SIG-M5 treated with dmso at 0.1 percent for 504 hours (cell line): ENCODE results near the gene GLB1L.
"Not testable (repeated sequence)": the region's sequence is repeated elsewhere in the genome, so short reads cannot be mapped to it uniquely, and the experiment has no call there.

Experiments
- DNase-seq: peaks from one replicate; lab custom pipeline; 2025; ENCODE audit not compliant: unreplicated experiment; lab: John Stamatoyannopoulos, UW

GLB1L gene

GRCh38 chr2:219245148-219245898 is at the start of gene GLB1L, which contains the start of gene STK16:
Gene GLB1L, minus strand, starts transcription at chr2:219245444. Its CDS starts 1,871 bp downstream, at chr2:219243573.
Gene STK16, plus strand, starts transcription at chr2:219245479. Its CDS starts 521 bp downstream, at chr2:219246000.
- peak; percentile 75 for DNase-seq

GRCh38 chr2:219294356-219295351 is 49.4 kb upstream of the GLB1L start:
- DNase-seq: peak; percentile 69

GRCh38 chr2:219293736-219294231 is 48.5 kb upstream of the GLB1L start:
- DNase-seq: no peak

- DNase-seq: no peak
Observed at GRCh38 chr2:219292616-219293015, 47.4 kb upstream of the GLB1L start.

- DNase-seq: no peak
Observed at GRCh38 chr2:219291910-219292490, 46.8 kb upstream of the GLB1L start.

GRCh38 chr2:219291394-219291793 is 46.1 kb upstream of the GLB1L start:
- no peak for DNase-seq

GRCh38 chr2:219290381-219291171 is 45.3 kb upstream of the GLB1L start:
- no peak for DNase-seq

GRCh38 chr2:219289537-219290361 is 44.5 kb upstream of the GLB1L start:
- no peak for DNase-seq

GRCh38 chr2:219289195-219289536 is 43.9 kb upstream of the GLB1L start:
- DNase-seq: no peak

- DNase-seq: no peak
Observed at GRCh38 chr2:219287580-219288265, 42.5 kb upstream of the GLB1L start.

GRCh38 chr2:219287116-219287440 is 41.8 kb upstream of the GLB1L start:
- not testable (repeated sequence) for DNase-seq

- DNase-seq: no peak
Observed at GRCh38 chr2:219286436-219287115, 41.3 kb upstream of the GLB1L start.

- no peak for DNase-seq
Observed at GRCh38 chr2:219285894-219286425, 40.7 kb upstream of the GLB1L start.

- no peak for DNase-seq
Observed at GRCh38 chr2:219285373-219285735, 40.1 kb upstream of the GLB1L start.

GRCh38 chr2:219284501-219285372 is 39.5 kb upstream of the GLB1L start:
- DNase-seq: no peak

GRCh38 chr2:219282943-219283581 is 37.8 kb upstream of the GLB1L start:
- no peak for DNase-seq

GRCh38 chr2:219282375-219282774 is 37.1 kb upstream of the GLB1L start:
- DNase-seq: no peak
